HepG2 (cell line): ENCODE measurements around the gene PKN2. TPM values are rescaled to one million over a fixed set of nuclear protein-coding genes. Genes with fewer than 3 reads are reported as not detected.

Source experiments
- ATAC-seq: fragments of 200-7000 bp; cut with Tn5 transposase; 3 replicates; pipeline ENCODE4 v1.9.1; 2020; ENCODE audit warnings: mild to moderate bottlenecking, moderate library complexity
- BruUV-seq: library from RNA; stranded (reverse); fragments of 400-500 nt; replicated peaks from 2 replicates; lab custom pipeline; 2021; lab: Mats Ljungman, UMichigan
- CTCF ChIA-PET: fragments of 300-600 bp; formaldehyde crosslinking; extraction: SDS; loops from one replicate; lab custom pipeline; 2021; ENCODE audit warnings: low total read pairs, inconsistent platforms, low intra/inter-chr PET ratio; lab: Yijun Ruan, JAX
- POLR2A ChIA-PET: fragments of 350-600 bp; sonication (Branson Sonifier 250); formaldehyde crosslinking; loops from one replicate; lab custom pipeline; 2020; ENCODE audit warnings: antibody characterized with exemption, inconsistent platforms; lab: Yijun Ruan, JAX
- DNase-seq: peaks from one replicate; pipeline ENCODE4 v3.0.0-alpha.2; 2015; ENCODE audit warnings: low spot score
- FAIRE-seq: peaks from 3 replicates; lab custom pipeline; 2011; peaks lifted over from hg19 to GRCh38; lab: Jason Lieb, UNC
- H2AFZ ChIP-seq: one replicate; pipeline ENCODE4 v1.6.1; 2011; ENCODE audit warnings: low read length, inconsistent platforms
- H3K27ac ChIP-seq: fragments of 300-600 bp; 3 replicates; pipeline ENCODE4 v1.8.0; 2011; ENCODE audit warnings: mixed run types, mild to moderate bottlenecking, mixed read lengths, low read length, inconsistent platforms; ENCODE audit not compliant: insufficient read depth; ENCODE audit errors: extremely low read length
- H3K27me3 ChIP-seq, 2 experiments: fragments of 200-600 bp in 1 of 2; 2 replicates in 1 of 2; 3 replicates in 1 of 2; pipeline versions ENCODE4 v1.6.0 to v1.8.0; 2011; ENCODE audit warnings: low read length in 2 of 2, mild to moderate bottlenecking in 2 of 2, moderate library complexity in 2 of 2, inconsistent platforms in 1 of 2; ENCODE audit not compliant: insufficient read depth in 2 of 2, control insufficient read depth in 1 of 2
- H3K36me3 ChIP-seq, 2 experiments: fragments of 200-600 bp in 1 of 2; replicated peaks in 1 of 2; 2 replicates in 1 of 2; 3 replicates in 1 of 2; pipeline versions ENCODE4 v1.5.1 to v1.8.0; 2011; ENCODE audit warnings: low read length in 2 of 2, inconsistent platforms in 1 of 2; ENCODE audit not compliant: insufficient read depth in 2 of 2, control insufficient read depth in 1 of 2
- H3K4me1 ChIP-seq: 2 replicates; pipeline ENCODE4 v1.5.1; 2012; ENCODE audit warnings: low read length, inconsistent platforms; ENCODE audit not compliant: insufficient read depth
- H3K4me2 ChIP-seq: 2 replicates; pipeline ENCODE4 v1.6.0; 2011; ENCODE audit warnings: low read depth, low read length, inconsistent platforms
- H3K4me3 ChIP-seq, 3 experiments: fragments of 200-600 bp in 1 of 3; sonication (generic), shearing (Covaris generic) in 1 of 3; replicated peaks in 1 of 3; 2 replicates each; pipeline ENCODE4 v1.5.1; 2011 to 2016; ENCODE audit warnings: low read length in 3 of 3, inconsistent platforms in 2 of 3, low read depth in 2 of 3, mild to moderate bottlenecking in 2 of 3, control low read depth in 1 of 3, mixed read lengths in 1 of 3; ENCODE audit not compliant: insufficient read depth in 1 of 3
- H3K79me2 ChIP-seq: one replicate; pipeline ENCODE4 v1.6.1; 2011; ENCODE audit warnings: low read length, inconsistent platforms; ENCODE audit not compliant: insufficient read depth
- H3K9ac ChIP-seq: 2 replicates; pipeline ENCODE4 v1.6.0; 2011; ENCODE audit warnings: mild to moderate bottlenecking, low read depth, low read length, inconsistent platforms; ENCODE audit not compliant: insufficient read depth
- H3K9me3 ChIP-seq: 2 replicates; pipeline ENCODE4 v1.5.1; 2012; ENCODE audit warnings: mild to moderate bottlenecking, low read length
- H4K20me1 ChIP-seq: 2 replicates; pipeline ENCODE4 v1.6.0; 2011; ENCODE audit warnings: inconsistent platforms, mild to moderate bottlenecking, low read length, moderate library complexity; ENCODE audit not compliant: insufficient read depth
- AGO1 ChIP-seq: fragments of 200-400 bp; formaldehyde crosslinking; IDR thresholded peaks from 2 replicates; pipeline ENCODE4 v1.6.1; 2017; ENCODE audit warnings: mild to moderate bottlenecking, low read depth, low read length, moderate library complexity; ENCODE audit not compliant: poor library complexity, severe bottlenecking
- KAT2B ChIP-seq: fragments of 150-350 bp; IDR thresholded peaks from 2 replicates; pipeline ENCODE4 v1.6.1; 2014; ENCODE audit warnings: low read depth, low read length, borderline replicate concordance
- KLF15 ChIP-seq: sonication (generic); formaldehyde crosslinking; IDR thresholded peaks from 2 replicates; pipeline ENCODE4 v1.8.1; 2023; ENCODE audit warnings: borderline replicate concordance, mild to moderate bottlenecking, inconsistent platforms, missing genetic modification reagents, mixed read lengths
- NFE2 ChIP-seq: sonication (generic); formaldehyde crosslinking; IDR thresholded peaks from 2 replicates; pipeline ENCODE4 v1.4.0; 2020; ENCODE audit warnings: missing genetic modification reagents
- PHF5A ChIP-seq: IDR thresholded peaks from one replicate; pipeline ENCODE4 v1.6.1; 2018; ENCODE audit warnings: low read depth, missing genetic modification reagents; ENCODE audit not compliant: unreplicated experiment
- PRPF4 ChIP-seq: fragments of 200-400 bp; formaldehyde crosslinking; IDR thresholded peaks from 2 replicates; pipeline ENCODE4 v1.6.1; 2016; ENCODE audit warnings: low read length, low read depth; ENCODE audit not compliant: poor library complexity, severe bottlenecking
- TARDBP ChIP-seq: sonication (generic); formaldehyde crosslinking; IDR thresholded peaks from 2 replicates; pipeline ENCODE4 v1.8.0; 2022; ENCODE audit warnings: mild to moderate bottlenecking, missing genetic modification reagents
- TCF7 ChIP-seq: sonication (generic); IDR thresholded peaks from 2 replicates; pipeline ENCODE4 v1.6.1; 2016; ENCODE audit warnings: antibody characterized with exemption, low read depth
- THYN1 ChIP-seq: sonication (generic); formaldehyde crosslinking; IDR thresholded peaks from 2 replicates; pipeline ENCODE4 v1.8.1; 2023; ENCODE audit warnings: low read depth, mild to moderate bottlenecking, moderate library complexity, missing genetic modification reagents, borderline replicate concordance
- ZBTB42 ChIP-seq: sonication (generic); formaldehyde crosslinking; IDR thresholded peaks from 2 replicates; pipeline ENCODE4 v1.5.0; 2020; ENCODE audit warnings: mild to moderate bottlenecking, missing genetic modification reagents
- ZFP37 ChIP-seq: sonication (generic); formaldehyde crosslinking; IDR thresholded peaks from 2 replicates; pipeline ENCODE4 v1.4.0; 2020; ENCODE audit warnings: missing genetic modification reagents, borderline replicate concordance
- ZFP41 ChIP-seq: sonication (generic); formaldehyde crosslinking; IDR thresholded peaks from 2 replicates; pipeline ENCODE4 v1.4.0; 2020; ENCODE audit warnings: mild to moderate bottlenecking, missing genetic modification reagents, borderline replicate concordance
- ZNF251 ChIP-seq: sonication (generic); formaldehyde crosslinking; IDR thresholded peaks from 2 replicates; pipeline ENCODE4 v1.9.0; 2021; ENCODE audit warnings: mild to moderate bottlenecking, missing genetic modification reagents
- ZNF335 ChIP-seq: sonication (generic); formaldehyde crosslinking; IDR thresholded peaks from 2 replicates; pipeline ENCODE4 v1.4.0; 2020; ENCODE audit warnings: missing genetic modification reagents
- ZNF430 ChIP-seq: sonication (generic); formaldehyde crosslinking; IDR thresholded peaks from 2 replicates; pipeline ENCODE4 v1.9.0; 2021; ENCODE audit warnings: mild to moderate bottlenecking, missing genetic modification reagents
- ZNF670 ChIP-seq: sonication (generic); formaldehyde crosslinking; IDR thresholded peaks from 2 replicates; pipeline ENCODE4 v1.8.0; 2022; ENCODE audit warnings: mild to moderate bottlenecking, missing genetic modification reagents, borderline replicate concordance
- ZSCAN29 ChIP-seq: sonication (generic); formaldehyde crosslinking; conservative IDR thresholded peaks from 2 replicates; pipeline ENCODE4 v1.4.0; 2020; ENCODE audit warnings: mild to moderate bottlenecking, missing genetic modification reagents
- WGBS: methylation state at CpG from one replicate; pipeline ENCODE4 v1.1.6; 2017; ENCODE audit warnings: low lambda C conversion rate; 5-methylcytosine and 5-hydroxymethylcytosine counted together
- in situ Hi-C: cut with HindIII; loops from 2 replicates; pipeline ENCODE4 v1.10.0; 2017; ENCODE audit warnings: low pct_unique_long_range_greater_than_20kb; ENCODE audit not compliant: extremely low pct_ligation_motif_present
- intact Hi-C: fragments of 100-400 bp; cut with micrococcal nuclease; formaldehyde crosslinking; loops from one replicate; pipeline ENCODE4 v1.10.0; 2022; ENCODE audit not compliant: unreplicated experiment
- polyA plus RNA-seq, 8 experiments: library from polyadenylated mRNA; depleted of rRNA in 3 of 8; stranded (reverse) in 7 of 8; unstranded in 1 of 8; fragments of >200 nt; fragmentation: Illumina TruSeq in 4 of 8; extraction: Trizol in 4 of 8; gene quantifications; 2 replicates each; pipeline versions ENCODE4 v1.2.1 to v1.2.3, GENCODE V29; 2011 to 2016; ENCODE audit warnings: low read depth in 4 of 8, missing spikeins in 1 of 8, mixed read lengths in 1 of 8; ENCODE audit not compliant: insufficient read depth in 1 of 8
- total RNA-seq, 5 experiments: library from RNA; depleted of rRNA; stranded (reverse); fragments of >200 nt; fragmentation: Illumina TruSeq; extraction: Trizol; gene quantifications; 2 replicates each; pipeline ENCODE4 v1.2.3, GENCODE V29; 2016; ENCODE audit warnings: low read depth in 1 of 5
- TF ChIP-seq, protein P1 (sequence below): IDR thresholded peaks from 2 replicates; pipeline ENCODE4 v1.4.0; 2020; ENCODE audit warnings: mild to moderate bottlenecking, missing genetic modification reagents
- TF ChIP-seq, protein P2 (sequence below): sonication (generic); formaldehyde crosslinking; IDR thresholded peaks from 2 replicates; pipeline ENCODE4 v1.4.0; 2020; ENCODE audit warnings: missing genetic modification reagents

The PKN2 gene
- total and polyA plus RNA-seq, 2 of the 13 experiments (the other 11 are each of a cell fraction or from before 2014, with no cell fraction given), result 17.0 to 29.4 TPM

DNA sequence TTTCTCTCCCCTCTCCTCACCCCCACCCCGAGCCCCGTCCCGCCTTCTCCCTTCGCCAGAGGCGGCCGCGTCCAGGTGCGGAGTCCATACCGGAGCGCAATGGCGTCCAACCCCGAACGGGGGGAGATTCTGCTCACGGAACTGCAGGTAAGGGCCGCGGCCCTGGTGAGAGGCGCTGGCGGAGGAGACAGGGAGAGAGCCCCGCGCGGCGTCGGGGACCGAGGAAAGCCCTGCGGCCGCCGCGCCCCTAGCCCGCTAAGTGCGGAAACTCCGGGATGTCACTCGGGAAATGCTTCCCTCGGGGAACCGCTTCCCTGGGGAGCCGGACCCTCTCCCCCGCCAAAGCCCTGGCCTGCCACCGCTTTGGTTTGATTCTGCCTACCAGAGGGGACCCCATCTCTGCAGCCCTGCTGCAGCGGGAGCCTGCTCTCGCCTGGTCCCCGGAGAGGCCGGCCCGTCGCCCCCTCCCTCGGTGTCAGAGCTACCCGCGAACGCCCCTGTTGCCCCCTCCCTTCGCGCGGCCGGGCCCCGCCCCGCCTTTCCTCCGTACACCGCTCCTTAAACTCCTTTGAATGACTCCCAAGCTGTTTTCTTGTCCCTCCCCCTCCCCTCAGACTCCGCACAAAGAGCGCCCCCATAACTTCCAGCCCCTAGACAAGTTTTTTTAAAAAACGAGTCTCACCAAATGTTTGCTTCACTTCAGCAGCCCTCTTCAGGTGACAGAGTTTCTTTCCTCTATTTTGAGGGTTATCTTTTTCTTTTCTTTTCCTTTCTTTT lies 597 bp downstream of the PKN2 start:
- POLR2A ChIA-PET, result interaction anchor here (0.9 to 3.2 kb wide), 11 partner anchors 9 to 920 kb away, joined by 3 to 16 read pairs (median 4); partner anchors contain the start of gene GTF2B
- Histone ChIP-seq H3K4me3 (peak overlapping the region; percentile 97 to 99 (median 97)), H3K4me2 (peak overlapping the region; percentile 77), H3K79me2 (peaks cover 55% of the 10 kb centered on the region), H3K4me1 (peaks cover 31% of the 10 kb centered on the region), H4K20me1 (peaks cover 8% of the 10 kb centered on the region), H2AFZ (no peak overlapping the region), H3K27ac (peak overlapping the region; percentile 99), H3K9me3 (no peaks in the 10 kb centered on the region), H3K9ac (peak overlapping the region; percentile 94), H3K27me3 (no peaks in the 10 kb centered on the region; a peak in 1 of 5 replicates), H3K36me3 (0 out of 5 replicates have a peak, but pooled peaks cover under 1 to 1% of the 10 kb centered on the region in 2 experiments)
- DNase-seq, result peak; percentile 18
- CTCF ChIA-PET, result no interaction called here
- no TSS peak for BruUV-seq
- WGBS, result under 1% methylated on average over 37 of the region's 58 CpGs
- intact Hi-C loops (loop anchor here (2.0 kb wide), 1 partner anchor 510 kb away; no protein-coding TSS in a partner anchor), in situ Hi-C loops (no loop called here)
- FAIRE-seq, result no peak
- peak; percentile 74 for ATAC-seq
- TF ChIP-seq, protein P1, sequence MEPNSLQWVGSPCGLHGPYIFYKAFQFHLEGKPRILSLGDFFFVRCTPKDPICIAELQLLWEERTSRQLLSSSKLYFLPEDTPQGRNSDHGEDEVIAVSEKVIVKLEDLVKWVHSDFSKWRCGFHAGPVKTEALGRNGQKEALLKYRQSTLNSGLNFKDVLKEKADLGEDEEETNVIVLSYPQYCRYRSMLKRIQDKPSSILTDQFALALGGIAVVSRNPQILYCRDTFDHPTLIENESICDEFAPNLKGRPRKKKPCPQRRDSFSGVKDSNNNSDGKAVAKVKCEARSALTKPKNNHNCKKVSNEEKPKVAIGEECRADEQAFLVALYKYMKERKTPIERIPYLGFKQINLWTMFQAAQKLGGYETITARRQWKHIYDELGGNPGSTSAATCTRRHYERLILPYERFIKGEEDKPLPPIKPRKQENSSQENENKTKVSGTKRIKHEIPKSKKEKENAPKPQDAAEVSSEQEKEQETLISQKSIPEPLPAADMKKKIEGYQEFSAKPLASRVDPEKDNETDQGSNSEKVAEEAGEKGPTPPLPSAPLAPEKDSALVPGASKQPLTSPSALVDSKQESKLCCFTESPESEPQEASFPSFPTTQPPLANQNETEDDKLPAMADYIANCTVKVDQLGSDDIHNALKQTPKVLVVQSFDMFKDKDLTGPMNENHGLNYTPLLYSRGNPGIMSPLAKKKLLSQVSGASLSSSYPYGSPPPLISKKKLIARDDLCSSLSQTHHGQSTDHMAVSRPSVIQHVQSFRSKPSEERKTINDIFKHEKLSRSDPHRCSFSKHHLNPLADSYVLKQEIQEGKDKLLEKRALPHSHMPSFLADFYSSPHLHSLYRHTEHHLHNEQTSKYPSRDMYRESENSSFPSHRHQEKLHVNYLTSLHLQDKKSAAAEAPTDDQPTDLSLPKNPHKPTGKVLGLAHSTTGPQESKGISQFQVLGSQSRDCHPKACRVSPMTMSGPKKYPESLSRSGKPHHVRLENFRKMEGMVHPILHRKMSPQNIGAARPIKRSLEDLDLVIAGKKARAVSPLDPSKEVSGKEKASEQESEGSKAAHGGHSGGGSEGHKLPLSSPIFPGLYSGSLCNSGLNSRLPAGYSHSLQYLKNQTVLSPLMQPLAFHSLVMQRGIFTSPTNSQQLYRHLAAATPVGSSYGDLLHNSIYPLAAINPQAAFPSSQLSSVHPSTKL (CRISPR knock-in tag), result no peak
- 0 out of 2 replicates have a peak, but pooled peaks have one; percentile 30 for TF ChIP-seq KLF15 (CRISPR knock-in tag)
- no peak for TF ChIP-seq THYN1
- TF ChIP-seq ZNF670, result no peak
- no peak for TF ChIP-seq AGO1
- TF ChIP-seq, protein P2, sequence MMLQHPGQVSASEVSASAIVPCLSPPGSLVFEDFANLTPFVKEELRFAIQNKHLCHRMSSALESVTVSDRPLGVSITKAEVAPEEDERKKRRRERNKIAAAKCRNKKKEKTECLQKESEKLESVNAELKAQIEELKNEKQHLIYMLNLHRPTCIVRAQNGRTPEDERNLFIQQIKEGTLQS (CRISPR knock-in tag), result no peak
- no peak for TF ChIP-seq ZFP37 (CRISPR knock-in tag)
- TF ChIP-seq PRPF4, result no peak
- no peak for TF ChIP-seq TARDBP (CRISPR knock-in tag)
- TF ChIP-seq ZBTB42 (CRISPR knock-in tag), result no peak
- TF ChIP-seq KAT2B, result no peak
- TF ChIP-seq ZNF335 (CRISPR knock-in tag), result no peak; the same call in 1 of the 2 replicates
- no peak; the same call in 1 of the 2 replicates for TF ChIP-seq ZNF430 (CRISPR knock-in tag)
- TF ChIP-seq NFE2 (CRISPR knock-in tag), result no peak
- TF ChIP-seq ZSCAN29 (CRISPR knock-in tag), result 0 out of 2 replicates have a peak, but pooled peaks have one; percentile 27
- TF ChIP-seq TCF7, result no peak
- TF ChIP-seq ZNF251 (CRISPR knock-in tag), result no peak; the same call in 1 of the 2 replicates
- TF ChIP-seq PHF5A (CRISPR knock-in tag), result no peak
- TF ChIP-seq ZFP41 (CRISPR knock-in tag), result no peak
